GM18519 (cell line): ENCODE results near the gene MRPL58.
"Not testable (repeated sequence)": the region's sequence is repeated elsewhere in the genome, so short reads cannot be mapped to it uniquely, and the experiment has no call there.

Source experiments
- ATAC-seq: cut with Tn5 transposase; IDR thresholded peaks from one replicate; pipeline ENCODE4 v1.9.1; 2021; ENCODE audit warnings: mild to moderate bottlenecking, moderate library complexity; ENCODE audit not compliant: unreplicated experiment, low FRiP score

The MRPL58 gene

DNA sequence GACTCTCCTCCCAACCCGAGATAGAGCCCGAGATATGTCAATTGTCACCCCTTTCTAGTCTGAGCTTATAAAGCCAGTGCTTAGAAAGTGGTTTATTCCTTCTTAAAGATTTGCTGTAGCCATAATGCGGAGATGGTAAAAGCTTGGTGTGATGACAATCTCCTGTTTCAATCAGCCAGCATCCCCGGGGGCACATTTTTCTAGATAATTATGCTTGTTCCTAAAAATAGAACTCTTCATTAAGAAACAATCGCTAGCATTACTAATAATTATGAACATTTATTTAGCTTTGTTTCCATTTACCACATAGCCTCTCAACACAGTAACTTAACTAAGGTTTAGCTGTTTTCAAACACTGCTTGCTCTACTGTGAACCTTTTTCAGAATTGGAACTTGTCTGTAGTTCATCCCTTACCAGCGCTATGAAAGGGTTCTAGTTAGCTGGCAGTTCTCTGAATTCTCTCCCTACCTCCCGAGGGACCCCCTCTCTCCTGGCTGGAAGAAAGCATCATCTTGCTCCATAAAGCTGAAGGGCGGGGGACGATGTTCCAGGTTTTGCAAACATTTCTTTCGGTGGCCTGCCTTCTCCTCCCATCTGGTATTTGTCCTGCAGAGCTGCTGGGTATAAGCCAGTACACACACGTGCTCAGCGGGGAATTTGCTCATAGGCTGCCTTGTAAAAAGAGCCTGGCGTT, 922 bp upstream of the MRPL58 start:
- ATAC-seq: no peak

DNA sequence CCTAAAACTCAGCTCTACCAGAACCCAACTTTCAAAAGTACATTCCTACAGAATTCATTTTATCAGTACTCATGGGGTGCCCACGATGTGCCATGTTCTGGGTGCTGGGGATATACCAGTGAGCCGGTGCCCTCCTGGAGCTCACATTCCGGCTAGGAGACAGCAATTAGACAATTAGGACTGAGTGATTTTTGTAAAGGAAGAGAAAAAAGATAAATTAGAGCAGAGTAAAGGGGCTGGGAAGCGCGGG, 449 bp upstream of the MRPL58 start:
- ATAC-seq: no peak

DNA sequence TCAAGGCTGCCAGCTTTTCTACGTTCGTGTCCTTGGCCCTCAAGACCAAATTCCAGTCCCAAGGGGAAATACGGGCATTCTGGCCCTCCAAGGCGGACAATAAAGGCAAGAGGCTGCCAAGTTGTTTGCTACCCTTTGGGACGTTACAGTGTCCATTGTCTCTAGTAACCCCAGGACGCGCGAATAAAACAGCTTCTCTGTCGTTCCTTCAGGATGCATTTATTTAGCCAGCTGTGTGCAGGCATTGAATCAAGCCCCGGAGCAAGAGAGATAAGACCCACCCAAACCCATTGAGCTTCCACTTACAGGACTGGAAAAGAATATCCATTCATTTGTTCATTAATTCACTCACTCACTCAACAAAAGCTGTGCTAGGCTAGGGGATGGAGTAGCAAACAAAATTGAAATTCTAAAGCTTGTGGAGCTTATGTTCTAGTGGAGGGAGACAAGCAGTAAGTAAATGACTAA, 656 bp downstream of the MRPL58 start:
- ATAC-seq: no peak

DNA sequence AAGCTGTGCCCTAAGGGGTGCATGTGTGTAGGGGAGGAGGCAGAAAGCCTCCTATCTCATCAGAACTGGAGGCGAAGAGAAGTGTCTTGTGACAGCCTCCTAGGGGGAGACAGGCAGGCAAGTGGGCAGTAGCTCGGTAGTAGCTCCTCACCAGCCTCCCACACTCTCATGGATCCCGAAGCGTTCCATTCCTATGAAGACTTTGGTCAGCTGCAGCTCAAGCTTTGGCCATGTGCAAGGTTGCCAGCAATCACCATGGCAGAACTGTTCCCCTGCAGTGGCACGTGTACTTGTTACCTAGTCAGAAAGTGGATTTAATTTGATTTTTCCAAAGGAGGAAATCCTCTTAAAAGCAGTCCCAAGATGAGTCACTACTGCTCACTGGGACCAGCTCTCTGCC, 6.7 kb downstream of the MRPL58 start:
- ATAC-seq: no peak

DNA sequence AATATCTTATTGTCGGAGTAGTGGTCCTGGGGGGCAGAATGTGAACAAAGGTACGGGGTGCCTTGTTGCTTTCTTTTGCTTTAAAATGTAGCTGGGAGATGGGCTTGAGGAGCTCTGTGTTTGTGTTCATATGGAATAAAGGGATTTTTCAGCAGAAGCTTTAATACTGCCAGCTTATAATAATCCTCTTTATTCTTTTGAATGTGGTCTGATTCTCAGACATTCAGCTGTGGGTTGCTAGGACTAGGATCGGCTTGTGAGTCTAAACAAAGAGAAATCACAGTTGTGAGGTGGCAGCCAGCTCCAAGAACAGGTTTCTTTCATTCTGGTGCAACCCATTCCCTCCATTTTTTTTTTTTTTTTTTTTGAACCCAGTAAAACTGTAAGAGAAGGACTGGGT, 7.2 kb downstream of the MRPL58 start:
- ATAC-seq: no peak

DNA sequence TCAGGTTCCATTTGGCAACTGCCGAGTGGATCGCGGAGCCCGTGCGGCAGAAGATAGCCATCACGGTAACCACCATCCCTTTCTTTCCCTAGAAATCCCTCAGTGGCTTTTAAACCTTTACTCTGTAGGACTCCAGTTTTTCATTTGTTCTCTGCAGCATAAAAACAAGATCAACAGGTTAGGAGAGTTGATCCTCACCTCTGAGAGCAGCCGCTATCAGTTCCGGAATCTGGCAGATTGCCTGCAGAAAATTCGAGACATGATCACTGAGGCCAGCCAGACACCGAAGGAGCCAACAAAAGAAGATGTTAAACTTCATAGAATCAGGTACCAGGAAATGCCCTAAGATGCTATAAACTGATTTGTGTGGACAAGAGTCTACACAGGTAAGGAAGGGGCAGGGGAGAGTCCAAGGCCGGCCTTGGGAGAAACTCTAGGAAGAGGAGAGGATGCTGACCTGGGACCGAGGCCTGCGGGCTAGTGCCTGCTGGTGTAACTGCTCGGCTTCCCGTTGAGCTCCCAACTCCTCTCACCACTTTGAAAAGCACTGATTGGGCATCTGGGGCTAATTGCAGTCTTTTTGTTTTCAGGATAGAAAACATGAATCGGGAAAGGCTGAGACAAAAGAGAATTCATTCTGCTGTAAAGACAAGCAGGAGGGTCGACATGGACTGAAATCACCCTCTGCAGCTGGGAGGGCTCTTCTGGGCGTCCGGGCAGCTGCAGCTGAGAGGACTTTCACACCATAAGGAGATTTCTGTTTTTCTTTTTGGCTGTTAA, 8.1 kb downstream of the MRPL58 start:
- no peak for ATAC-seq

DNA sequence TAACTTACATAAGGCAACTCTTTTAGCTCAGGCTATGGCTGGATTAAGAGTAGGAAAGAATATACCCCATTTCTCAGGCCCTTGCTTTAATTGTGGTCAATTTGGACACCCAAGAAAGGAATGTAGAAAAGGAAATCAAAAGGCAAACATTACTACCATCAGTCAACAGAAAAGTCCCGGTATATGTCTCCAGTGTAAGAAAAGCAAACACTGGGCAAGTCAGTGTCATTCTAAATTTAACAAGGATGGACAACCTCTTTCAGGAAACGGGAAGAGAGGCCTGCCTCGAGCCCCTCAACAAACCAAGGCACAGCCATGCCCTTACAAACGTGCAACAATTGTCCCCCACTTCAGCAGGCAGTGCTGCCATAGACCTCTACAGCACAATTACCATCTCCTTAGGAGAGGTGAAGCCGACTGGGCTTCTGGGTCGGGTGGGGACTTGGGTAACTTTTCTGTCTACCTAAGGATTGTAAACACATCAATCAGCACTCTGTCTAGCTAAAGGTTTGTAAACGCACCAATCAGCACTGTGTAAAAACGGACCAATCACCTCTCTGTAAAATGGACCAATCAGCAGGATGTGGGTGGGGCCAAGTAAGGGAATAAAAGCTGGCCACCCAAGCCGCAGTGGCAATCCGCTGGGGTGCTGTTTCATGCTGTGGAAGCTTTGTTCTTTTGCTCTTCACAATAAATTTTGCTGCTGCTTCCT, 12.4 kb downstream of the MRPL58 start:
- ATAC-seq: no peak

DNA sequence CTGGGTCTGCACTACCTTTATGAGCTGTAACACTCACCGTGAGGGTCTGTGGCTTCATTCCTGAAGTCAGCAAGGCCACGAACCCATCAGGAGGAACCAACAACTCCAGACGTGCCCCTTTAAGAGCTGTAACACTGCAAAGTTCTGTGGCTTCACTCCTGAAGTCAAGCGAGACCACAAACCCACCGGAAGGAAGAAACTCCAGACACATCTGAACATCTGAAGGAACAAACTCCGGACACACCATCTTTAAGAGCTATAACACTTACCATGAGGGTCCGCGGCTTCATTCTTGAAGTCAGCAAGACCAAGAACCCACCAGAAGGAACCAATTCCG, 12.9 kb downstream of the MRPL58 start:
- not testable (repeated sequence) for ATAC-seq

DNA sequence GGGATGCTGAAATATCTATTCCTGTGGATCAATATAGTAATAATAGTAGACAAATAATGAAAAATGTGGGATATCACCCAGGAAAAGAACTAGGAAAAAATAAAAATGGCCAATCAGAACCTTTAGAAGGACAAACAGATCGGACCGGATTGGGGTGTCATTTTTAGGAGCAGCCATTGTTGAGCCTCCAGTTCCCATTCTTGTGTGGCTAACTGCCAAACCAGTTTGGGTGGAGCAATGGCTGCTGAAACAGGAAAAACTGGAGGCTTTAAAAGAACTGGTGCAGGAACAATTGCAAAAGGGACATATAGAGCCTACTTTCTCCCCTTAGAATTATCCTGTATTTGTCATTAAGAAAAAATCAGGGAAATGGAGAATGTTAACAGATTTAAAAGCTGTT, 14.2 kb downstream of the MRPL58 start:
- ATAC-seq: not testable (repeated sequence)

DNA sequence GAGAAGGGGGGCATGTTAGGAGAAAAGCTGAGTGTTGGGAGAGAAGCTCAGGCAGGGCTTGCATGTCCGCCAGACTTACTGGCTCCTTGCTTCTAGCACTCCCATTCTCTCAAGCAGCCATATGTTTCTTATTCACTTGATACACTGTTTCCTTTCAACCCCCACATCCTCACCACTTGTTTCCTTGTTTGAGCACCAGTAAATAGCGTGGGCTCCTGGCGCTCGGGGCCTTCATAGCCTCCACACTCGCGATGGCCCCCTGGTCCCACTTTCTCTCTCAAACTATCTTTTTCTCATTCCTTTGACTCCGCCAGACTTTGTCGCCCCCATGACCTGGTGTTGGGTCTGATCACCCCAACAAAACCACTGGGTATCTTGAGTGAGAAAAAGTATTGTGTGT, 17.7 kb downstream of the MRPL58 start:
- ATAC-seq: no peak

DNA sequence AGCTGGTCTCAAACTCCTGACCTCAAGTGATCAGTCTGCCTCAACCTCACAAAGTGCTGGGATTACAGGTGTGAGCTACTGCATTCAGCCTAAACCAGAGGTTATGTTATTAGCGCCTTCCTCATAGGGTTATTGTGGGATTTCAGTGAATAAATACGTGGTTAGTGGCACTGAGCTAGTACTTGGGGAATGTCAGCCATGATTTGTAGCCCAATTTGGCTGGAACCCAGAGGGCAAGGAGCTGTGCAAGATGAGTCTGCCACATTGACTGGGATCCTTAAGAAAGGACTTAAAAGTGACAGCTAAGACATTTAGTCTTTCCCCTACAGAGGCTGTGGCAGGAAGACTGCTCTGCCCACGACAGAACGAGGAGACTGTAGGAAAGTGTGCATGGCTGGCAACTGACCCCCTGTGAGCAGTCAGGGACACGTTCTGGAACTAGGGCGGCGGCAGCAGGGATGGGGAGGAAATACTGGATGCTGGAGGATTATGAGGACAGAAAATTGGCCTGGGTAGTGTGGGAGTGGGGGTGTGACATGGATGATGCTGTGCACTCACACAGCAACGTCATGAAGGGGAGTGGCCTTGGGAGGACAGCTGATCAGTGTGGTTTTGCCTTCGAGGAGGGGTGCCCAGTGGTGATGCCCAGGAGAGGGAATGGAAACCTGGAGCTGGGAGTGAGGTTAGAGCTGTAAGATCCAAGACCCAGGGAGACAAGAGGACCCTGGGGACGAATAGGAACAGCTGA, 19.7 kb downstream of the MRPL58 start:
- ATAC-seq: no peak

DNA sequence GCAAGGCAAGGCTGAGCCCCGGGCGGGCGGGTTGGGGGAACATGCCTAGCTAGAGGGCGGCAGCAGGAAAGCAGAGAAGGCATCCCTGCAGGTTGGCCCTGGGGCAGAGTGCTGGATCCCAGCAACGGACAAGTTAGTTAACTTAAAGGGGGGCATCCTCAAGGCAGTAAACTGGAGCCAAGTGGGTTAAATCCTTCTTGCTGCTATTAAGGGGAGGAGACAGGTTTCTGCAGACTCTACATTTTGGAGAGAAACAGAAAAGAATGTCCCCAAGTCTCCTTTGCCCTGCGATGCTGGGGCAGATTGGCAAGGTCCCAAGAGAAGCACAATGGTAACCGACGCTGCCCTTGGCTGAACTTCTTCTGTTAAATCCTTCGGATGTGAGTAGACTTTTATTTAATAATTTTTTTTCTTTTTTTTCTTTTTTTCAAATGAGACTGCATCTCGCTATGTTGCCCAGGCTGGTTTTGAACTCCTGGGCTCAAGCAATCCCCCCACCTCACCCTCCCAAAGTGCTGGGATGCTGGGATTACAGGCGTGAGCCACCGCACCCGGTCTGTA, 20.3 kb downstream of the MRPL58 start:
- ATAC-seq: no peak

DNA sequence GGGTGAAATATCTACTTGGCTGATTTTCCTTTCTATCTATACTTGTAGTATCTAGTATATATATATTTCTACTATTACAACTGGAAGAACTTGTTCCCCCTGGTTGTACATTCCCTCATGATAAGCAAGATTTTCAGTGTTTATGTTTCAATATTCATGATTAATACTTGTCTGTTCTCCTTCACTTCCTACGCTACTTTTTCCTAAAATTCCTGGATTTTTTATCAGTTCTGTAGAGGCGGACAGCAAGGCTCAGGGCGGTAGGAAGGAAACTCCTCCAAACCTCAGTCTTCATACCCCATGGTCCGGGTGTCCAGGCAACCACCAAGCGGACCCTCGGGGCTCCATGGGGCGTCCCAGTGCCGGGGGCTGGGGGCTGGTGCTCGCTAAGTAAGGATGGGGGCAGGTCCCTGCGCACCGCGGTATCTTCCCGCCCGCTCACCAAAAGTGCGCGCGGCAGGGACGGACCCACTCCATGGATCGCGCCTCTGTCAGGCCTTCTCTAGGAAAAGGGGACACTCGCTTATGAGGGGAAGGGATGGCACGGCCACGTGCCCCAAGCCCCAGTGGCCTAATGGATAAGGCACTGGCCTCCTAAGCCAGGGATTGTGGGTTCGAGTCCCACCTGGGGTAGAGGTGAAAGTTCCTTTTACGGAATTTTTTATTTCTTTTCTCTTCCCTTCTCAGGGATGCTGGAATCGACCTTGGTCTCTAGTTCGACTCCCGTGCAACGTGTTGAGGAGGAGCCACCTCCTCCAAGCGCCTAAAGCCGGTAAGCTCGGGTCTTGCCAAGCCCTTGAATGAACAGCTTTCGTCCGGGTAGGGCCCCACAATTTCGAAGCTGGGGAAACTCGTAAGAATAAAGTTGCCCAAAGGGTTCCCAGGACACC, 21.1 kb downstream of the MRPL58 start:
- ATAC-seq: no peak

DNA sequence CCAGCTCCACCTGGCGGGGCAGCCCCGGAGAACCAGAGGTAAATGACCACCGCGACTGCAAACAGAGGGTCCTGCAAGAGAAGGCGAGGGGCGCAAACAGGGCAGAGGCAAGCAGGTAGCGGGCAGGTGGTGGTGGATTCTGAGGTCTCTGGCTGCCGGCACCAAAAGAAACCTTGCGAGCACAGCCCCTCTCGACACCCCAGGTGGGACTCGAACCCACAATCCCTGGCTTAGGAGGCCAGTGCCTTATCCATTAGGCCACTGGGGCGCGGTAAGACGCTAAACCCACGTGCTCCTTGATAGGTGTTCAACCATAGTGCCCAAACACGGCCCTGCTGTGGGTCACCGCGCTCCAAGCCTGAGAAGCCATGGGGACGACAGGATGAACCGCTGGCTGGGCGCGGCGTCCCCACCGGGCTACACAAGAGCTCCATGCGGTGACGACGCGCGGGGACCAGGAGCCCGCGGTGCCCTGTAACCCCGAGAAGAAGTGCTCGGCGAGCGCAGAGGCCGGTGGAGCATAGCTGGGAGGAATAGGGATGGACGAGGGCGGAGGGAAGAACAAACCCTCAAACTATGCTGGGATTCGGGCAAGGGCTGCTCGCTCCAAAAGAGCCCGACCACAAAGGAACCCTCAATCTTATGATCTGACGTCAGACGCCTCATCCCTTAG, 21.9 kb downstream of the MRPL58 start:
- ATAC-seq: peak; percentile 5

DNA sequence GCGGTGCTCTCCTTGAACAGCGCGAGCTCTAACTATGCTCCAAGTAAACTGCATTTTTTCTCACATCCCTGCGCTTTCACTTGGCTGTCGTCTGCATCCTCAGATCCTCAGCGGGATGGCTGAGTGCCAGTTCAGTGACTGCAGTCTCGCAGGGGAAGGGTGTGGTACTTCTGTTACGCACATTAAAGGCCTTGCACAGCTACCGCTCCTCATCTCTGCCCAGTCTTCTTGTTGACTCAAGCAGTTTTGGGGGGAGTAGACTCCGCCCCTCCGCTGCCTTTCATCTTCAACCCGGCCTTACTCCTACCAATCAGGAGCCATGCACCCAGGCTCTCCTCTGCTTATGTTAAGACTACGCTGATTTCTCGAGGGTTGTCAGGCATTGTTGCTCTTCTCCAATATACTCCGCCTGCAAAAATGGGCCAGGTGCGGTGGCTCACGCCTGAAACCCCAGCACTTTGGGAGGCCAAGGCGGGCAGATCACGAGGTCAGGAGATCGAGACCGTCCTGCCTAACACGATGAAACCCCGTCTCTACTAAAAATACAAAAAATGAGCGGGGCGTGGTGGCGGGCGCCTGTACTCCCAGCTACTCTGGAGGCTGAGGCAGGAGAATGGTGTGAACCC, 24.3 kb downstream of the MRPL58 start:
- no peak for ATAC-seq

DNA sequence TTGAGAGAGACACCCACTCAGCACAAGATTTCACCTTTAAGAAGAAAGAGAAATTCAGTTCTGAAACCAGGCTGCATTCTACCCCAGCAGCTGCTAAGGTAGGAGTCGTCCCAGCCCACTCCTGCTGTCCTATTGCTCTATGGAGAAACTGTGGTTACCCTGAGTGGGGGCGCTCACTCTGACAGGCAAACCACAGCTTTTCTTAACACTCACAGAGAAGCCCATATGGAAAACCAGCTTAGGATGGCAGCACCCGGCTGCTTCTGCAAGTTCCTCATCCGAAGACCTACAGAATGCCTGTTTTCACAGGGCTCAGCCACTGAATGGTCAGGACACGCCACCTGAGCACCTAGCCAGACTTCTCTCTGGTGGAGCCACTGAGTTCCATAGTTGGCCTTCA, 26.8 kb downstream of the MRPL58 start:
- no peak for ATAC-seq

DNA sequence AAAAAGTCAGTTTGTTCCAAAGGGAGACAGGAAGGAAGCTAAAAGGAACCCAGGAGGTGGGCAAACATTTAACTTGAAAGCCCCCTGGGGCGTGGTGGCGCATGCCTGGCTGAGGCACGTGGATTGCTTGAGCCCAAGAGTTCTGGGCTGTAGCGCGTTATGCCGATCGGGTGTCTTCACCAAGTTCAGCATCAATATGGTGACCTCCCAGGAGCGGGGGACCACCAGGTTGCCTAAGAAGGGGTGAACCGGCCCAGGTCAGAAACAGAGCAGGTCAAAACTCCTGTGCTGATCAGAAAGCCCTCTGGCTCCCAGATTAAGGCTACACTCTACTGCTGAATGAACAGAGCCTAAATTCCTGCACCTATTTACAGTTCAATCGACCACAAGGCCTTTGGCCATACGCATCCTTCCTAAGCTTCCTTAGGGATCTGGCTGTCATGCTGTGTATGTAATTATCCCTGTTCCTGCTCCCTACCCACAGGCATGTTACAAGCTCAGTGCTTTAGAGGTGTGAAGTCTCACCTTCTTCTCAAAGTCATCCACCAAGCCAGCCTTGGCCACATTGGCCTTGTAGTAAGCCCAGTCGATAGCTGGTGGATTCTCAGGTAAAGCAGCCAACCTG, 29.3 kb downstream of the MRPL58 start:
- no peak for ATAC-seq

DNA sequence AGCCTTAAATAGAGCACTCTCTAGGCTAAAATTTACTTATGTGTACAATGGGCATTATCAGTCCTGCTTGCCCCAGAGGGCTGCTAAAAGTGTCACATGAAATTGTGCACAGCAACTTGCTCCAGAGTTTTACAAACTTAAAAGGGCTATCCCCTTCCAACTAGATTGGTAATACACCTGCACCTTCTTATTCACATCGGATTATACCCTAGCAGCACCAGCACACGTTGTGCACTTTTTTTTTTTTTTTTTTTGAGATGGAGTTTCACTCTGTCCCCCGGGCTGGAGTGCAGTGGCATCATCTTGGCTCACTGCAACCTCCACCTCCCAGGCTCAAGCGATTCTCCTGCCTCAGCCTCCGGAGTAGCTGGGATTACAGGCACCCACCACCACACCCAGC, 31.3 kb downstream of the MRPL58 start:
- not testable (repeated sequence) for ATAC-seq
